TTC549 (cell line): ENCODE results near the gene METTL26.

ENCODE experiments used
- FAIRE-seq: peaks from 2 replicates; lab custom pipeline; 2012; peaks lifted over from hg19 to GRCh38; lab: Jason Lieb, UNC

The METTL26 gene

DNA sequence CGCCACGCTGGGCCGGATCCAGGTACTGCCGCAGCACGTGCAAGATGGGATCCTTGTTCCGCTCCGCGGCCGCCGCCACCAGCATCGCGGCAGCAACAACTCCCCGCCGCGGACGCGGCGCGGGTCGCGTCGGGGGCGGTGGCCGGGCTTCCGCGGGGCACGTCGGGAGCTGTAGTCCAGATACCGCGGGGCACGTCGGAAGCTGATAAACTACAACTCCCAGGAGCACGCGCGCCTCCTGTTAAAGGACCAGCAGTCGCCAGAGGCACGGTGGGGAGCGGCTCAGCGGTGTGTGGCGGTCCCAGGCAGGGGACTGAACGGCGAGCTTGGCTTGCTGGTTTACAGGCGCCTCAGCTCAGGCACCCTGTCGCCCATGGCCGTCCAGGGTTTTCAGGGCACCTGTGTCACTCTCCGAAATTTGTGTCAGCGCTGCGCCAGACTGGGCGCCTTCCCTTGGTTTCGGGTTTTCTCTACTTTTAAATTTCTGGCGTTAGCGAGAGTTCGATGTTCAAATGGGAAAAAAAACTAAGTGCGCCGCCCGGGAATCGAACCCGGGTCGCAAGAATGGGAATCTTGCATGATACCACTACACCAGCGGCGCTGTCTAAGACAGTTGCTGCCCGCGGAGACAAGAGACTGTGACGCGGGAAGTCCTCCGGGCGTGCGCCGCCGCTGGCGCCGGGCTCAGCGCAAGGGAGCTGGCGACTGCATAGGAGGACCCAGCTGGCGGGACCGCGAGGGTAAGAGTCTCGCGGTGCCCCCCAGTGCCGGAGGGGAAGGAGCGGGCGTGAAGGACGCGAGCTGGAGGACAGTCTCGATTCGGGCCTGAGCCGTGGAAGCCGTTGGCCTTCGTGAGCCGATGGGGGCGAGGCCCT, at the start of gene METTL26:
TSS of gene METTL26 (minus strand) at position 100 of the 875 bp plus-strand sequence. CDS start at position 85, 15 bp downstream.
- no peak for FAIRE-seq

DNA sequence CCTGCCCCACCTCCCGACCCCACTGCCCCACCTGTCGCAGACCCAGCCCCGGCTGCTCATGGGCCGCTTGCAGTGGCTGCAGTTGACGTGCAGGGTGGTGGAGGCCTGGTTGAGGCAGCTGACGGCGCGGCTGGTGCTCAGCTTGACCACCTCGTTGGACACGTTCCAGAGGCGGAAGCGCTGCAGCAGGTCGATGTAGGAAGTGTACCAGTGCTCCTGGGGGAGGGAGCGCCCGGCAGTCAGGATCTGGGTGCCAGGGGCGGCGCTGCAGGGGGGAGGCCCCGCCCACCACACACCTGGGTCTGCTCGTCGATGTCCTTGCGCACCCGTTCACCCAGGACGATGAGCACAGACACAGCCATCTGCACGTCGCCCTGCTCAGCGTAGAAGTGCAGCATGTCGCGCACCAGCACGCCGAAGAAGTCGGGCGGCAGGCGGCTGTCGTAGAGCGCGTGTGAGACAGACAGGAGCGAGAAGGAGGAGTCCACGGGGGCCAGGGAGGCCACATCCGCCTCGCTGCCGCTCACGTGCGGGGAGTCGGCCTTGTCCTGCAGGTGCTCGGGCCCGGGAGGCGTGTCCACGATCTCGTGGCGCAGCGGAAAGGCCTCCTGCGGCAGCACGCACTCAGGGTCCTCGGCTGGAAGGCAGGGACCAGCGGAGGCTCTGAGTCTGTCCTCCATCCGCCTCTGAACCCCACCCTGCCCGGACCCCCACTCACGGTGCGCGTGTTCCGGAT, 49.0 kb upstream of the METTL26 start:
- no peak for FAIRE-seq

DNA sequence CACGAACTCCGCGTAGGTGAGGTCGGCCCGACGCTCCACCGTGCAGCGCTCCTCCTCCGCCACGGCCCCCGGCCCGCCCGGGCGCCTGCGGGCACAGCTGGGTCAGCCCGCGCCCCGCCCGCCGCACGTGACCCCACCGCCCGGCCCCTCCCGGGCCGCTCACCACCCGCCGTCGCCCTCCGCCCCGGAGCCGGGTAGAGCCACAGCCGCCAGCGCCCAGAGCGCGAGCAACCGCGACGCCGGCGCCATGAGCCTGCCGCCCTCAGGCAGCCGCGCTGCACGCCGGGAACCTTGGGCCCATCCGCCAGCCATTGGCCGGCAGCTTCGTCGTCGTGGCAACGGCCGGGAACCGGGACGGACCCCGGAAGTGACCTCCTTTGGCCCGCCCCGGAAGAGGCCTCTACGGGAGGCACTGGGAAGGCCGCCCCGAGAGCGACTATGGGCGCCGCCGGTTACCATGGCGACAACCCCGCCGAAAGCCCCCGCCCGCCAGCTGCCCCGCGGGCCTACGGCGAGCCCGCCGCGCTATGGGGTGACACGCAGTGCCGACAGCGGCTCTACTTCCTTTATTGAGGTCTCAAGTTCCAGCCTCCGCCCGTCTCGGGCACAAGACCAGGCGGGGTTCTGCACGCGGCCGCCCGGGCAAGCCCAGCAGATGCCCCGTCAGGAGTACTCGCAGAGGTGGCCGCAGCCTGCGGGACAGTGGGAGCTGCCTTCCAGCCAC, 48.1 kb upstream of the METTL26 start, which contains the start of gene JMJD8:
TSS of gene JMJD8 (minus strand) at position 264 of the 724 bp plus-strand sequence. CDS start at position 249, 15 bp downstream.
- FAIRE-seq = no peak

DNA sequence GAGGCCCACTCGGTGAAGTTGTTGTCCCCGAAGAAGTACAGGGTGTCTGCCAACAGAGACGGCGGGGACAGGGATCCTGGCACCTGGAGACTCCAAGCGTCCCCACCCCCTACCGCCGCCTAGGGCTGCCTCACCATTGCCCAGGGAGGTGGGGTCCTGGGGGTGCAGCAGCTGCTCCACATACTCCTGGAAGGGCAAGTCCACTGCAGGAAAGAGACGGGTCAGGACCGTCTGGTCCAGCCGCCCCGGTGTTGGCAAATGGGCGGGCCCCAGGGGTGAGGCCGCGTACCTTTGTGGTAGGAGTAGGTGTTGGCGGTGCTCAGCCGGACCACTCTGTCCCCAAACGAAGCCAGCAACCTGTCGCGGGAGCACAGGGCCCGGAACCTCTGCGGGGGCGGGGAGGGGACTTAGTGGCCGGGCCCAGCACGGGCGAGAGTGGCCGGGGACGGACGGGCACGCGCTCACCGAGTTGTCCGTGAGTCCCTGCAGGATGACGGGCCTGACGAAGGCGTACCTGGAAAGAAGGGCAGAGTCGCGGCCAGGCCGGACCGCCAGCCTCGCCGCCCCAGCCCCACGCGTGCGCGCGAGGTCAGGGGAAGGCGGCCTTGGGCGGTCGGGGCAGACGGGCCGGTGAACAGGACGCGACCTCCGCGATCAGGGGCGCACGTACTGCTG, 47.4 kb upstream of the METTL26 start:
- FAIRE-seq = no peak

DNA sequence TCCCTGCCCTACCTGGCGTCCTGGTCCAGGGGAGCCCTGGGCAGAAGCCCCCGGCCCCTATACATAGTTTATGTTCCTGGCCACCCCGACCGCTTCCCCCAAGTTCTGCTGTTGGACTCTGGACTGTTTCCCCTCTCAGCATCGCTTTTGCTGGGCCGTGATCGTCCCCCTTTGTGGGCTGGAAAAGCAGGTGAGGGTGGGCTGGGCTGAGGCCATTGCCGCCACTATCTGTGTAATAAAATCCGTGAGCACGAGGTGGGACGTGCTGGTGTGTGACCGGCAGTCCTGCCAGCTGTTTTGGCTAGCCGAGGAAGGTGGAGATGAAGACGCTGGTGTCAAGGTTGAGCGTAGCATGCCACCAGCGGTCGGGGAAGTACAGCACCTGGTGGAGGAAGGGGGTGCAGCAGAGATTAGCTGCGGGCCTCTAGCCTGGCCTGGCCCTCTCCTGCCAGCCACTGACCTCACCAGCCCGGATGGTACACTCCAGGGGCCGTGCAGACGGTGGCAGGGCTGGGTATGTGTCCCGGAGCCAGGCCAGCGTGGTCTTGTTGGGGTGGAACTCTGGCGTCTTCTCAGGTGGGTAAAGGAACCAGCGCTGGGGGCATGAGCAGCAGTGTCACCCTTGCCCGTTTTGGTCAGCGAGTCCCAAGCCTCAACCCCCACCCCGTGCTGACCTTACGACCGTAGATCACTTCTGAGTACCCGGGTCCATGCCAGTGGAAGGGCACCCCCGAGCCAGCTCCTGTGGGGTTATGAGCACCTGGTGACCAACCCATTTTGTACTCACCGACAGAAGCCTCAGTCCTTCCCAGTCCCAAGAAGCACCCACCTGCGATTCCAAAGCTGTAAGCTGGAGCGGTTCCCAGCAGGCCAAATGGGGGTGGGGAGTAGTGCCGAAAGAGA, 46.6 kb upstream of the METTL26 start:
- FAIRE-seq = no peak

DNA sequence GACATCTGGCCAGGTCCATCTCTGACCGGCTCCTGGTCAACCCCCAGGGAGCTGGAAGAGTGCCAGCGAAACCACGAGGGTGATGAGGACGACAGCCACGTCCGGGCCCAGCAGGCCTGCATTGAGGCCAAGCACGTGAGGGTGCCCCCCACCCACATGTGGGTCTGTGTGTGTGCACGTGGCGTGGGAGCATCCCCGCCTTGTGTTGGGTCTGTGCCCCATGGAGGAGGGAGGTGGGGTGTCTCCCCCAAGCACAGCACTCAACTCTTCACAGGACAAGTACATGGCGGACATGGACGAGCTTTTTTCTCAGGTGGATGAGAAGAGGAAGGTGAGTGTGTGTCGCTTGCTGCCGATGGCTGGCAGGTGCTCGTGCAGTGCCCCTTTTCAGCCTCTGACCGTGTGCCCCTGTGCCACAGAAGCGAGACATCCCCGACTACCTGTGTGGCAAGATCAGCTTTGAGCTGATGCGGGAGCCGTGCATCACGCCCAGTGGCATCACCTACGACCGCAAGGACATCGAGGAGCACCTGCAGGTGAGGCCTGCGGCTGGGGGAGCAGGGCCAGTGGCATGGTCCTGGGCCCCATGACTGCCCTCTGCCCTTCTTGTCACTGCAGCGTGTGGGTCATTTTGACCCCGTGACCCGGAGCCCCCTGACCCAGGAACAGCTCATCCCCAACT, 45.8 kb upstream of the METTL26 start:
- no peak for FAIRE-seq

DNA sequence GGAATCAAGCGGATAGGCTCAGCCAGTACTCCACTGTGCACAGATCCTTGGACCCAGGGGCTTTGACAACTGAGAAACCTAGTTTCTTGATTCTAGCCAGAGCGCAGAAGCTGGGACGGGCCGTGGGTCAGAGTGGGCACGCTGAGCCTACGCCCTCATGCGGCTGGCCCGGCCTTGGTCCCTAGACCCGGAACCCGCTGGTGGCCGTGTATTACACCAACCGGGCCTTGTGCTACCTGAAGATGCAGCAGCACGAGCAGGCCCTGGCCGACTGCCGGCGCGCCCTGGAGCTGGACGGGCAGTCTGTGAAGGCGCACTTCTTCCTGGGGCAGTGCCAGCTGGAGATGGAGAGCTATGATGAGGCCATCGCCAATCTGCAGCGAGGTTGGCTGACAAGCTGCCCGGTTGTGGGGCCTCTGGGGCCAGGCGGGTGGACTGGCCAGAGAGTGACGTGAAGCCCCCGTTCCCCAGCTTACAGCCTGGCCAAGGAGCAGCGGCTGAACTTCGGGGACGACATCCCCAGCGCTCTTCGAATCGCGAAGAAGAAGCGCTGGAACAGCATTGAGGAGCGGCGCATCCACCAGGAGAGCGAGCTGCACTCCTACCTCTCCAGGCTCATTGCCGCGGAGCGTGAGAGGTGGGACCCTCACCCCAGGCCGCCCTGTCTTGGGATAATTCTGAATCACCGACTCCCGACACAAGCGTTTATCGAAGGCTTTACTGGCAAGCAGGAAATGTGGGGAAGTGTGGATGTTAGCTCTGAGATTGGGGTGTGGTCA, 45.1 kb upstream of the METTL26 start:
- no peak for FAIRE-seq

DNA sequence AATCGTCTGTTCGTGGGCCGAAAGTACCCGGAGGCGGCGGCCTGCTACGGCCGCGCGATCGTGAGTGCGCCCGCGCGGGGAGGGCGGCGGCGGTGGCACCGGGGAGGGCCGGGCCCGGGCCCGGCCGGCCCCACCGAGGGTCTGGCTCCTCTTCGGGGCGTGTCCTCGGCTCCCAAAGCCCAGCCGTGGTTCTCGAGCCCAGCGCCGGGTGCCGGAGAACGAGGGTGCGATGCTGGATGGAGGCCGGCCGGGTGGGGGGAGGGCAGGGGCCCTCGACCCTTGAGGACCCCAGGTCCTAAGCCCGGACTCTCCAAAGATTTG, 44.5 kb upstream of the METTL26 start:
- no peak for FAIRE-seq

DNA sequence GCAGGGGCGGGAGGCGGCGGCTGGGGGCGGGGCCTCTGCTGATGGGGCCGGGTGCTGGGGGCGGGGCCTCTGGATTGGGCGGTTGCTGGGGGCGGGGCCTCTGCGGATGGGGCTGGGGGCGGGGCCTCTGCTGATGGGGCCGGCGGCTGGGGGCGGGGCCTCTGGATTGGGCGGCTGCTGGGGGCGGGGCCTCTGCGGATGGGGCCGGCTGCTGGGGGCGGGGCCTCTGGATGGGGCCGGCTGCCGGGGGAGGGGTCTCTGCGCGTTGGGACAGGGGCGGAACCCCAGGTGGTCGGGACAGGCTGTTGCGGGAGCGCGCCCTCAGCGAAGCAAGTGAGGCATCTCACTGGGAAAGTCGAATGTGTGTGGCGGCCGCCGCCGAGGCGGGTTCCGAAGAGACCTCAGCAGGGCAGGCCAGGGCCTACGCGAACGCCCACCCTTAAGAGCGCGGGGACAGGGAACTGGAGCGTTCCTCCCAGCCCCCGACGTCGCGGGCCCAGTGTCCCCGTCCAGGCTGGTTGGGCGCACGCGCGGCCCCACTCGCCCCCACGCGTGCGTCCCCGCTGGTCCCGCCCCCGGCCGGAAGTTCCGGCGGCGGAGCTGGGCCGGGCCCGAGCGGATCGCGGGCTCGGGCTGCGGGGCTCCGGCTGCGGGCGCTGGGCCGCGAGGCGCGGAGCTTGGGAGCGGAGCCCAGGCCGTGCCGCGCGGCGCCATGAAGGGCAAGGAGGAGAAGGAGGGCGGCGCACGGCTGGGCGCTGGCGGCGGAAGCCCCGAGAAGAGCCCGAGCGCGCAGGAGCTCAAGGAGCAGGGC, 43.9 kb upstream of the METTL26 start, which contains the start of gene STUB1:
TSS of gene STUB1 (plus strand) at position 597 of the 811 bp plus-strand sequence. CDS start at position 713, 116 bp downstream.
- no peak for FAIRE-seq

DNA sequence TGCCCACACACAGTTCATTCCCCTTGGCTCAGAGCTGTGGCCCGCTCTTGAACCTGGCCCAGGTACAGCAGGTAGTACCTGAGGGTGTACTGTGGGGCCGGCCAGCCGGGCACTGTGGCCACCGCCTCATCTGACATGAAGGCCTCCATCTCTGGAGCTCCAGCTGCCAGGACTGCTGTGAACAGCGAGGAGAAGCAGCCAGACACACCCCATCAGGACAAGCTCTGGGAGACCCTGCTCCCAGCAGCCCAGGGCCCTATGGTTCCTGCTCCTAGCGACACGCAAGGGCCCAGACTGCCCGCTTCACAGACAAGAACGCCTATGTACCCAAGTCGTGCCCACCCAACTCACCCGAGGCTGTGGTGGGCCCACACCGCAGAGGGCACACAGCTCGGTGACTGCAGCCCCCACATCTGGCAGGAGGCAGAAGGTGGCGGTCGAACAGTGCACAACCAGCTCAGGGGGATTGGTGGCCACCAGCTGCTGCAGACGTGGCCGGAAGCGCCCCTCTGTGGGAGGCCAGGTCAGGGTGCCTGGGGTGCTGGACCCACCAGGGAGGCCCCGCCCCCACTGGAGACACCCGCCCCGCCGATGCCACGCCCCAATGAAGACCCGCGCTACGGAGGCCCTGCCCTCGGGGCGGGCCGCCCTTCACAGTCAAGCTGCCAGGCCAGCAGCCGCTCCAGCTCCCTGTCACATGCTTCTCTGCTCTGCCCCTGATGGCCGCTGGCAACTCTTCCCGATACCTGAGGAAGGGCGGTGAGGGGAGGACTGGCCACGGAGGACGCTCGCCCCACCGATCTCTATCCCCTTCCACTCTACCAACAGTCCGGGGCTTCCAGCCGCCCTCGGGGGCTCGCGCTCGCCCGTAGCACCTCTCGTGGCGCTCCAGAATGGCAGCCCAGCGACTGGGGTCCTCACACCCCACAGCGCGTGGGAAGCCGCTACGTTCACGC, 43.0 kb upstream of the METTL26 start:
- FAIRE-seq = no peak

DNA sequence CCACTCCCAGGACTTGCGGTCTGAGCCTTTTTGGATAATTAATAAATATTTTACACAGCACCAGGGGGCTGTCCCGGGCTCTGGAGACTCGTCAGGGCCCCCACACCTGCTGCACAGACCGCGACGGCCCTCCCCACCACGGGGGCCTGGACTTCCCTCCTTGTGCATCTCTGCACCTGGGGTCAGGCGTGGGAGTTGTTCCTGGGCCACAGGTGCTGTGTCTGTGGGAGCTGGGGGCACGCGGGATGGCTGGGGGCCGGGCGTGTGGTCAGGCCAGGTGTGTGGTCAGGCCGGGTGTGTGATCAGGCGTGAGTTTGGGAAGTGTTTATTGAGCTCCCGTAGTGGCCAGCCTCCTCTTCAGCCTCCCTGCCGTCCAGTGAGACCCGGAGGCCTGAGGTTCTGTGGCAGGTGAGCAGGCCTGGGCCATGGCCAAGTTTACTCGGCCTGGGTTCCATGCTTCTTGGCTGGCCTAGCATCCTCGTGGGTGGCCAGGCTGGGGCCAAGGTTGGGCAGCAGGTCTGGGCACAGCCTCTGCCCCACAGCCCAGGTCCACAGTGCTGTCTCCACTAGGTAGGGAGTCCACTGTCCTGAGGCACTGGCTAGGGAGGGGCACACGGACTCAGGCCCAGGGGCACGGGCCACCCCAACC, 42.2 kb upstream of the METTL26 start:
- FAIRE-seq = no peak

DNA sequence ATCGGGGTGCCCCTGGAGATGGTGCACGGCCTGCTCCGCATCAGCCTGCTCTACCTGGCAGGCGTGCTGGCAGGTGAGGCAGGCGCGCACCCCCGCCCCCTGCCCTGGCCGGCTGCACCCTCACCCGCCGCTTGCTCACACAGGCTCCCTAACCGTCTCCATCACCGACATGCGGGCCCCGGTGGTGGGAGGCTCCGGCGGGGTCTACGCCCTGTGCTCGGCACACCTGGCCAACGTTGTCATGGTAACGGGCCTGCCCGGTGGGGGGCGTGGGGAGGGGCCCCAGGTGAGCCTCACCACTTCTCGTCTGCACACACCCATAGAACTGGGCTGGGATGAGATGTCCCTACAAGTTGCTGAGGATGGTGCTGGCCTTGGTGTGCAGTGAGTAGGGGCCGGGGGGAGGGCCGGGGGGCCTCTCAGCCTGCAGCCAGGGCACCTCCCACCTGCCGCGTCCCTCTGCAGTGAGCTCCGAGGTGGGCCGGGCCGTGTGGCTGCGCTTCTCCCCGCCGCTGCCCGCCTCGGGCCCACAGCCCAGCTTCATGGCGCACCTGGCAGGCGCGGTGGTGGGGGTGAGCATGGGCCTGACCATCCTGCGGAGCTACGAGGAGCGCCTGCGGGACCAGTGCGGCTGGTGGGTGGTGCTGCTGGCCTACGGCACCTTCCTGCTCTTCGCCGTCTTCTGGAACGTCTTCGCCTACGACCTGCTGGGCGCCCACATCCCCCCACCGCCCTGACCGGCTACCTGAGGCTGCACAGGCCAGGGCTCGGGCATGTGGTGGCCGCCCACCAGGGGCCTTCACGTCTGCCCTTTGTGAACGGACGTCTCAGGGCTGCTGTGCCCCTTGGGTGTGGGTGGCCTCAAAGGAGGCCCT, 41.4 kb upstream of the METTL26 start:
- FAIRE-seq = no peak

DNA sequence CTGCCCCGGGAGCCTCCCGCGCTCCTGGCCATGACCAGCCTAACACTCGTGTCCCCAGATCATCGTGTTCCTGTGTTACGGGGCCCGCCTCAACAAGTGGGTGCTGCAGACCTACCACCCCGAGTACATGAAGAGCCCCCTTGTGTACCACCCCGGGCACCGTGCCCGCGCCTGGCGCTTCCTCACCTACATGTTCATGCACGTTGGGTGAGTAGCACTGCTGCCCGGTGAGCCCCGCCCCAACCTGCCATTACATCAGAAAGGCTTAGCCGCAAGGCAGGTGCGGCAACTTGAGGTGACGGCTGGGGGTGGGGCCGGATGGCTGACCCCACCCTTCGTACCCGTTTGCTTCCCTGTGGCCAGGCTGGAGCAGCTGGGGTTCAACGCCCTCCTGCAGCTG, 40.8 kb upstream of the METTL26 start:
- FAIRE-seq = no peak

DNA sequence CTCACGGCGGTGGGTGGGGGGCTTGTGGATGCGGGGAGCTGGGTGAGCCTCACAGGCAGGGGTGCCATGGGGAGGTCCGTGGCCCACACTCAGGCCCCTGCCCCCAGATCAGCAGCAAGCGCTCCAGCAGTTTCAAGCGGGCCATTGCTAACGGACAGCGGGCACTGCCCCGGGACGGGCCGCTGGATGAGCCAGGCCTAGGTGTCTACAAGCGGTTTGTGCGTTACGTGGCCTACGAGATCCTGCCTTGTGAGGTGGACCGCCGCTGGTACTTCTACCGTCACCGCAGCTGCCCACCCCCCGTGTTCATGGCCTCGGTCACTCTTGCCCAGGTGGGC, 40.4 kb upstream of the METTL26 start:
- FAIRE-seq = no peak

DNA sequence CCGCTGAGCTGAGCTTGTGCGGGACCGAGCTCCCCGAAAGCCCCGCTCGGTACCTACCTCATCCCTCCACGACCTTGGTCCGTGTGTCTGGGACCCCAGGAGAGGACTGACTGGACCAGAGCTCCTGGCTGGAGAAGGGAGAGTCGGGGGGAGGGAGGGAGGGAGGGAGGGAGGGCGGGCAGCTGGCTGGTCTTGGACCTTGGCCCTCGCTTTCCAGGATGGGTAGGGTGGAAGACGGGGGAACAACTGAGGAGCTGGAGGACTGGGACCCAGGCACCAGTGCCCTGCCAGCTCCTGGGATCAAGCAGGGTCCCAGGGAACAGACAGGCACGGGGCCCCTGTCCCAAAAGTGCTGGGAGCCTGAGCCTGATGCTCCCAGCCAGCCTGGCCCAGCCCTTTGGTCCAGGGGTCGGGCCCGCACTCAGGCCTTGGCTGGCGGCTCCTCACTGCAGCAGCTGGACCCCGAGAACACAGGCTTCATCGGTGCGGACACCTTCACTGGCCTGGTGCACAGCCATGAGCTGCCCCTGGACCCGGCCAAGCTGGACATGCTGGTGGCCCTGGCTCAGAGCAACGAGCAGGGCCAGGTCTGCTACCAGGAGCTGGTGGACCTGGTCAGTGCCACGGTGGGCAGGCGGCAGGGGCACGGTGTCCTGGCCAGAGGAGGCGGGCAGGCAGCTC, 39.9 kb upstream of the METTL26 start:
- no peak for FAIRE-seq
